T-helper 2 cell (primary cell): ENCODE results near the gene CCDC81.

Experiments
- DNase-seq, 5 experiments: peaks; one replicate each; pipeline versions ENCODE4 v3.0.0 to v3.0.0-alpha.2; 2012 to 2022

CCDC81 gene

DNA sequence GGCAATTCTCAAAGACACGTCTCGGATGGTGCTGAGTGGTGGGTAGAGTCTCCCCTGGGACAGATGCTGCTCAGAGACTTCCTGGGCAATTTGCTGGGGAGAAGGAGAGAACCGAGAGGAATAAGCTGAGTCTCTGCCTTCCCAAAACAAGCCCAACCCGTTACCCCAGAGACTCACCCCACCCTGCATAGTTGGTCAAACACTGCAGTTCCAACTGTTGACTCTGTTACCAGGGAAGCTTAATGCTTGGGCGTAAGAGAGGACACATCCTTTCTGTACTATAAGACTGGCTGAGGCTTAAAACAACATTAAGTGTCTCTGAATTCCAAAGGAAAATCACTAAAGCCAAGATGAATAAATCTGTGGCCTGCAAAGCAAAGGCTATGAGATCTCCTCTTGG lies 68.1 kb downstream of the CCDC81 start:
- no peak for DNase-seq

DNA sequence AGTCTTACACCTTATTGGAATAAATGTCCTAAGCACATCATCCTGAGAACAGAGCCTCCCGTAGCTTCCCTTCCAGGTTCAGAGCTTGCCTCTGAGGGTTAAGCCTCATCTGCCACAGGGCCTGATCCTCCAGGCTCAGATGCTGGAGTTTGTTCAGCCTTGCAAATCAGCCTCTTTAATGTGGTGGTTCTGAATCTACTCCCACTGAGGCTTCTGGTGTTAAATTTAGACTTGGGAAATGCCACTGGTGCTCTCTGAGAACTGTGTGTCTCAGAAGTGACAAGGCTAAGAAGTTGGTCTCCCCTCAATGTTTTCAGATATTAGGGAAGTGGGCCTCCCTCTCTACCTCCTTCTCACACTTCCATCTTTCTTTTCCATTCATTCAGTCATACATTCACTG lies 68.7 kb downstream of the CCDC81 start:
- DNase-seq = no peak

DNA sequence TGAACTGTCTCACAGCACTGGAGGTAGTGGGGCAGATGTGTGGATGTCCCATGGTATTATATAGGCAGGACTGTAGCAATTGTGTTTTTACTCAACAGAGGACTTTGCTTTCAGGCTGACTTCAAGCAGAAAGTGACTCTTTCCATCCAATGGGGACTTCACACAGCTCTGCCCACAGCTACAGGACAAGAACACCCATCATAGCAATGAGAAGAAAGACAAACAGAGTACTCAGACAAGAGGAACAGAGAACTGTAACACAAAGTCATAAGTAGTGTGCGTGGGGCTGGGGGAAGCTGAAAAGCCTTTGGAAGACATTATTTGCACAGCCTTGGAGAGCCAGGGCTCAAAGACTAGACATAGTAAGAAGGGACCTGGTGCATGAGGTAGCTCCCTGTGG lies 70.3 kb downstream of the CCDC81 start:
- DNase-seq = no peak

DNA sequence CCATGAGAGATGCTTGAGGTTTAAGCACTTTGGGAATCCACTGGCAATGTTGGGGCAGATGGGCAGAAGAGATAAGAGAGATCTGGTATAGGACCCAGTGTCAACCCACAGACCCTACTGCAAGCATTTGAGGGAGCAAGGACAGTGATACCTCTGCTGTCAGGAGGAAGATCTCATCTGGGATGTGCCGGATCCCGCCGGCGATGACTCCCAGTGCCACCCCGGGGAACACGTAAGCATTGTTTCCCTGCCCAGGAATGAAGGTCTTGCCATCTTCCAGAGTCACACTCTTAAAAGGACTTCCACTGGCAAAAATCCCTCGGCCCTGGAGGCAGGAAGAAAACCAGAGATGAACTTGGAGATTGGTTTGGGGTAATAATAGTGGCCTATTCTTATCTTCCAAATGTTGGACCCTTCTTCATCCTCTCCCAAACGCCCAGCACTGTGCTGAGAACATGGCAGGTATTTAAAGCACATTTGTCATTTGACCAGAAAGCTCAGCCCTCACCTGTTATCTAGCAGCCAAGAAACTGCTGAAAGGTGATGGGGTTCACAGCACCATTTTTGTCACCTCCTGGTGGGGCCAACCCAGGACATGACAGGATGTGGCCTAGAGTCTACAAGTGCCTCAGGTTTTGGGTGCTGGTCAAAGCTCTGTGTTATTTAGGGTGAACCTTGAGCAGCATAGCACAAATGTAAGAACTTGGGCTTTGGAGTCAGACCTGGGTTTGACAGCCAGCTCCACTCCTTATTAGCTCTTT lies 71.7 kb downstream of the CCDC81 start:
- peak in 1 of 5 experiments; percentile 15 for DNase-seq

DNA sequence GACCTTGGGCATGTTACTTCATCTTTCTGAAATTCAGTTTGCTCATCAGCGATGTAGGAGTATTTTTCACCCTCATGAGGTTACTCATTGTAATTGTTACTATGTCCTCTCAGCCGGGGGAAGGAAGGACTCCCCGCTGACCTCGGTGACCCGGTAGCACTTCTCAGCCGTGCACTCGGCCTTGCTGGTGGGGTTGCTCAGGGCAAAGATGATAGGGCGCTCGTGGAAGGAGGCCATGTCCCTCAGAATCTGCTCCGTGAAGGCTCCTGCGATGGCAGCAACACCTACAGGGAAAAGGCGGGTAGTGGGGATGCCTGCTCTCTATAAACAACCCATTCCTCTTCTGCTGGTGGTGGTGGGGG lies 72.2 kb downstream of the CCDC81 start:
- DNase-seq = no peak

DNA sequence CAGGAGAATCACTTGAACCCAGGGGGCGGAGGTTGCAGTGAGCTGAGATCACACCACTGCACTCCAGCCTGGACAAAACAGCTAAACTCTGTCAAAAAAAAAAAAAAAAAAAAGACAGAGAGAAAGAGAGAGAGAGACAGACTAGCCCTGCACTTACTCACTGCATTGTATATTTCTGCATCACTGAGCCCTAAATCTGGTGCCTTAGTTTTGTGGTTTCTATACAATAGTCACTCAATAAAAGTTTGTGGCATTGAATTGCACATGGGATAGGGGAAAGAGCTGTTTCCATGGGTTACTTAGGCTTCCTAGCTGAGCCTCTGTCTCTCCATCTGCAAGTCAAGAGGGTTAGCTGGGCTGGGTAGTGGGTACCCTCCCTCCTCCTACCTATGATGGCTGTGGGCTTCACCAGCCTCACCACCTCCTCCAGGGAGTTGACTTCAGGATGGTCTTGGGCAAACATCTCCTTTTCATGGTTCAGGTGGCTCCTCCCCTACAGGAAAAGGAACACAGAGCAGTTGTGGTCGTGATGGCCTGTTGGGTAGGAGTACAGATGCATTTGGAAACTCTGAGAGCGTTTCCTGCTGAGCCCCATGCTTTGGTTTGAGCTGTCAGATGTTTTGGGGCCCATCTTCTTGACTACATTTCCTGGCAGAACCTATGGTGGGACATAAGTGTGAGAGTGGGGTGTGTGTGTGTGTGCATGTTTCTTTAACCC lies 73.2 kb downstream of the CCDC81 start:
- peak in 1 of 5 experiments; percentile 54 for DNase-seq

DNA sequence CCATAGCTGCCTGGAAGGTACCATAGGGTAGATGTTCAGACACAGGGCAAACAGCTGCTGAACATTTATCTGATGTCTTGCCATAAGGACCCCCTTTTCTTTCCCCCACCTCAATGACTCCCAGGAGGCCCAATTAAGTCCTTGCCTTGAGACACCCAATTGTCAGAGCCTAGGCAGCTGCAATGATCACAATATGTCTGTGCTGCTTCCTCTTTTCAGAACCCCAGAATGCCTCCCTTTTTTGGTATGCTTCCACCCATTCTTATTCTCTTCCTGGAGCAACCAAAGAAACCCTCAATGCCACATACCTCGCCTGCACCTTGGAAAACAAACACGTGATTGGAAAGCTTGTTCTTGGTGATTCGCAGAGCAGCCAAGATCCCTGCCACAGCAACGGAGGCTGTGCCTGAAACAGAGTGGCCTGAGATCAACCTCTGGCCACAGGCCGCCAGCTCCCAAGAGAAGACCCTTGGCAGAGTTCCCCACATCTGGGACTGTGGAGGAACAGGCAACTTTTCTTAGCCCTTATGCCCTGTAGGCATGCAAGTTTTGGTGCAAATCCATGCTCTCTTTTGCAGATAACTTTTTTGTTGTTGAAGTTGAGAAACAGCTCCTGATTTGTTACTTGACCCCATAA lies 75.4 kb downstream of the CCDC81 start:
- no peak for DNase-seq

DNA sequence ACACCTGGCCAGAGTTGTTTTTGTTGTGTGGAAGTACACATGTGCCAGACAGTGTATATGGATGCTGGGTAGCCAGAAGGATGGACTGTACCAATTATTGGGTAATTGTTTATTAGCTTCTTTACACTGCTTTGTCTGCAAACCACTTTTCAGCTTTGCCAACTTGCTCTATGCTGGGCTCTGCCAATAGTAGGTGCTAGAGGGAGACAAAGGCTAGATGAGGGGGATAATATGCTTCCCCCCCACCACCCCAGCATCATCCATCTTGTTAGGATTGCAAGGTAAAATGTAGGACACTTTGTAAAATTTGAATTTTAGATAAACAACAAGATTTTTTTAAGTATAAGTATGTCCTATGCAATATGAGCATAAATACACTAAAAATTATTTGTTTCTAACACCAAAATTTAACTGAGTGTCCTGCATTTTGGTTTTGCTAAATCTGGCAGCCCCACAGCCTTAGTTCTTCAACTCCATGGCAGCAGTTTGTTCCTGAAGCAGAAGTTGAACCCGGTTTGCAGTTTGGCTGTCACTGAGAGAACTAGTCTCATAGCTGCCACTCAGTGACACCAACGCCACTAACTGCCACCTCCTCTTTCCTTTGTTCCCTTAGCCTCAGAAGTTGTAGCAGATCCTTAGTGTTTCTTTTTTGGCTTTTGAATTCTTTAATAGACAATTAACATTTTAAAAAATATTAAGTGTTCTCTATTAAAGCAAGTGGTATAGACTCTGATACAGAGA lies 78.8 kb downstream of the CCDC81 start:
- DNase-seq = no peak

DNA sequence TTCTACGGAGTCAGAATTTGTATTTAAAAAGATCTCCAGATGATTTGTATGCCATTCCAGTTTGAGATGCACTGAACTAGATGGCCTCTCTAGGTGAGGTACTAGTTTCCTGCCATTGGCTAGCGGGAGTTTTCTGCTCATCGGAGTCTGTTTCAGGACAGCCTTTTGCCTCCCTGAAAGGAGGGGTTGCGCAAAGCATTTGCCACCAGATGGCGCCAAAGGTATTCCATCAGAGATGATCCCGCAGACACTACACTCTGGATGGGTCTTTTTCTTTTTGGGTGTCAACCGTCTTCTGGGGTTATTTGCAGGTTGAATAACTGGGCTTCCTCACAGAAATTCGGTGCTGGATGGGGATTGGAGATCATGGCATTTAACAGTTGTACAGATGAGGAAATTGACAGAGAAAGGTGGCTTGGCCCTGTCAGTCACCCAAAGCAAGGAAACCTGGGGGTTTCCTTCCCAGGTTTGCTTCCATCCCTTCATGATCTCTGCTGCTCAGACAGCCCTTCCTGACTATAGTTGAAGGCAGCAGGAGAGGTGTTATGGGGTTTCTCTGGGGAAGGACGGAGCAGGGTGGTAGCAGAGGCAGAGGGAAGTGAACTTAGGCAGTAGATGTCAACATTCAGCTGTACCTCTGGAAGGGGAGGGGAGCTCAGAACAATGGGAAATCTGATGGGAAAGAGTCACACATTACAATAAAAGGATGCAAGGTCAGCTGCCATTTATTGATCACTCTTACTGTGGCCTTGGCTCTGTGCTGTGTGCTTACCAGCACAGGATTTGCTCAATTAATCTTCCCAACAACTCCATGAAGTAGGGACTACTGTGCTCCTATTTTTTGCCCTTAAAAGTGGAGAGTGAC lies 81.6 kb downstream of the CCDC81 start:
- DNase-seq = peak; percentile 16 to 77 (median 47)

DNA sequence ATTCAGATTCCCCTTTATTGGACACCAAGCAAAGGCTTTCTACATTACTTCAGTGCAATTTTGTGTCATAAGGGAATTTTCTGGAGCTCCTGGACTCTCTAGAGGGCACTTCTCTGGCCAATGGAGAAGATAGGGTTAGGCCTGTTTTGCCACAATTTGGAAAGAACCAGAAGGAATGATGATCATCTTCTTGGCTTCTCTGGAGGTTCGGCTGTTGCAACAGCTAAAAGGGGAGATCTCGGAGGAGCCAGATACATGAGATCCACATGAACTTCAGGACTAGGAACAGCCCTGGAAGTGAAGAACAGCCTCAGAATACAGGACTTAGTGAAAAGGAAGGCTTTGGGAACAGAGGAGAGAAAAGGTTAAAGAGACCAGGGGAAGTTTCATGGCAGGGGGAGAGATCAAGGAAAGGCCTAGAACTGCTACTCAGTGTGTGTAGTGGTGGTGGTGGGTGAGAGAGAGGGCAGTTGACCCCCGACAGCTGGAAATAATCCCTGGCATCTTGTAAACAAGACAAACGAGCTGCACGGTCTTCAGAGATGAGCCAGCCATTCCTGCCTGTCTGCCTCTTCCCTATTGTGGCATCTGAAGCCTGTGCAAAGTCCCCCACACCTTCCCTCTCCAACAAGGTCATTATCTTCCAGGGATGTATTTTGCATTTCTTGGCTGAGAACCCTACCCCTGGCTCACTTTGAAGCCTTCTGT lies 83.8 kb downstream of the CCDC81 start:
- DNase-seq = no peak

DNA sequence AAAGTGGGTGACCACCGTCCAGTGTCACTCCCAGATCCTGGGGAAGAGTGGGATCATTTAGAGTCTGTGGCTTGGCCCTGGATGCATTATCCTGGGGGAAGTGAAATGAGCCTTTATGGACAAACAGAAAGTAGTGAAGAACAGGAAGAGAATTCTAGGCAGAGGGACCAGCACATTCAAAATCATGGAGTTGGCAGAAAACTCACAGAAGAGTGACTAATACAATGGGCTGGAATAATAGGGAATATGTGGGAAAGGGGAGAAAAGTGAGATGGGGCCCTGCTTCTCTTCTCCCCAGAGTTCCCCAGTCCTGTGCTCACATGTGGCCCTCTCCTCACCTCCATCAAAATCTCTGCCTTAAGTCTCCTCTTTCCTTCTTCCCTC lies 84.3 kb downstream of the CCDC81 start:
- DNase-seq = no peak

DNA sequence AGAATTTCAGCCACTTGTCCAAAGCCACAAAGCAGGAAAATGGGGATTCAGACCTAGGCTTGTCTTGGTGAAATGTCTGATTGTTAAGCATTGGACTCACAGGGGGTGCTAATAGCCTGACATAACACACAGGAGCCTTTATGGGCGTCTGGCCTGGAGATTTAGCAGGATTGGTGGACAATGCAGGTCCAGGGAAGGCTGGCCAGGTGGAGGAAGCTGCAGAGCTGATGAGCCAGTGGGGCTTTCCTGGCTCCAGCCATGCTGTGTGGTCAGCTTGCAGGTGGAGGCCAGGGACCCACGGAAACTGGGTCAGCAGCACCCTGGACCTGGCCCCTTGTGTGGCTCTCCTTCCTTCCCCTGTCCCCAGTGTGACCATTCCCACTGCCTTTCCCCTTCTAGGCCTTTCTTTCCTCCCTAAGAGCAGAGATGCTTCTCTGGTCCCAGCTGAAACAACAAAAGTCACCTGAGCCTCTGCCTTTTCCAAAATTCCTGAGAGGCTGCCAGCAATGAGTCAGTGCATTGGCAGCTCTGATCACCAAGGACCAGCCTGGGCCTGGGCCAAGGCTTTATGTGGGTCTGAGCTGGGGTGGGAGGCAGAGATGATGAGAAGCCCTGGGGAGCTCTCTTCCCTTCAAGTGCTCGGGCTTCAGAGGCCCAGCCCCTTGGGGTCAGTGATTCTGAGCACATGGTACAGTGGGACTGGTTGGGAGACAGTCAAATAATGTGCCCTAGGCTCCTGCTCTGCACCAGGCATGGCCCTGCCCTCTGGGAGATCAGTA lies 85.2 kb downstream of the CCDC81 start:
- no peak for DNase-seq

DNA sequence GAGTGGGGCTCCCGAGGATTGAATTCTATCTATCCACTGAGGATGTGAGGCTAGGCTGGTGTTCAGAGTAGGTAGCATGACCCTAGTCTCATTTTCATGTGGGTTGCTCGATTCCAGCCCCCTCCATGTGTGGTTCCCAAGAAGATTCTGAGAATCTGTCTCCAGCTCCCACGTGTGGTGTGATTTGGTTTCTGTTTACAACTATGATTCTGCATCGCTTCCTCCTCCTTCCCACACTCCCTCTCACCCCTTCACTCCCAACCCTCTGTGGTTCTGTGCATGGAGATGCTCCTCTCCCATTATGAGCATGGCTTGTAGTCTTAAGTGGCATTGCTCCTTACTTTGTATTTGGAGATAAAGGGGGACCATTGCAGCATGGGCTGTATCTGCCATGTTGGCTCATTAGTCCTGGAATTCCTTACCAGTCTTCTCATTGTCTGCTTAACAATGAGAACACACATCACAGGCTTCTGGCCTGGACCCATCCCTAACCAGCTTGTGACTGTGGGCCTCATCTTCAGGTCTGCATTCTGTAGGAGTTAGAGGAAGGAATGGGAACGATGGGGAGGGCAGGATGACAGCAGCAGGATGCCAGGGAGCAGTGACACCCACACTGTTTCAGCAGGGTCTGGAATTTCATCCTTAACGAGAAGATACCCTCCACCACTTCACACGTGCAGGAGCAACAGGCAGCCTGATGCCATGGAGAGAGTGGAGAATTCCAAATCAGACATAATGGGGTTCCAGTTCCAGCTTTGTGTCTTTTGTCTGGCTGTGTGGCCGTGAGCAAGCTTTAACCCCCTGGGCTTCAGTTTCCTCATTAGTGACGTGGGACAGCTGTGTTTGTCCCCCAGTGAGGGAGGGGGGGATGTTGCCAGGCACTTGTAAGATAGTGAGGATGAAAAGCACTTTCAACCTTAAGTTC lies 86.0 kb downstream of the CCDC81 start:
- no peak for DNase-seq

DNA sequence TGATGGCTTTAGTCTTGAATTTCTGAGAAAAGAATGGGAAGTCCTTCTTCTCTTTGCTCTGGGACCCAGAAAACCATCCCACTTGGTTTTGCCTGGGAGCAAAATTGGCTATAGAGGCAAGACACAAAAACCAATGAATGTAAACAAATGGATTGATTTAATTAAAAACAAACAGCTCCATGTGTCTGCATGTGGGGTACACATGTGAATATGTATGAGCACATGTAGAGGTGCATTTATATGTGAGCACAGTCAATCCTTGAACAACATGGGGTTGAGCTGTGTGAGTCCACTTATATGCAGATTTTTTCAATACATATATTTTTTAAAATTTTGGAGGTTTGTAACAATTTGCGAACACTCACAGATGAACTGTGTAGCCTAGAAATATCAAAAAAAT lies 87.2 kb downstream of the CCDC81 start:
- DNase-seq = no peak

DNA sequence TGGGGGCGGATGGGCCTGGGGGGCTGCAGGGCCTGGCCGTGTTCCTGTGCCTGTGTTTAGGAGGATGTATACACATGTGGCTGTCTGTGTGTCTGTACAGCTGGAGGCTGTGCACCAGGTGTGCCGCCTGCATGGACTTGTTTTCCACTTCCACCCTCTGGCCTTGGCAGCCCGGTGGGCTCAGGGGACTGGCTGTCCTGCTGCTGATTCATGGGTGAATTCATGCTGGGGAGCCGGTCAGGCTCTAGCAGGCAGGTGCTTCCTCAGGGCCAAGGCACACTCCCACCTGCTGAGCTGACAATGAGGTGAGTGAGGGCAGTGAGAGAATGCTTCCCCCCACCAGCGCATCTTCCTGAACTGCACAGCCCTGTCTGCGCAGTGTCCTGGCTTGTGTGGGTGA lies 88.4 kb downstream of the CCDC81 start:
- no peak for DNase-seq

DNA sequence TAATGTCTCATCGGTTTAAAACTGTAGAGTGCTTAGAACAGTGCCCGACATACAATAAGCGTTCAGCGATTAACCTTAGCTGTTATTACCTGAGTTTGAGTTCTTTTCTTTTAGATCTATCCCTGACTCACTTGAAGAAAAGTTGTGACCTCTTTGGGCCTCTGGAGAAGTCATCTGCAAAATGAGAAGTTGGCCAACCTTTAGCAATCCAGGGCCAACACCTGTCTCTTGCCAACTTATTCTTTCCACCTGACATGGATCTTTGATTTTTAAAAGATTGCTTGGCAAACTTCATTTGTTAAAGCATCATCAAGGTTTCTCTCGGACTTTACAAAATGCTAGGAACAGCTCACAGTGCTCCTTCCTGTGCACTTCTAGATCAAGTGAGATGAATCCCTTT lies 89.3 kb downstream of the CCDC81 start:
- no peak for DNase-seq

DNA sequence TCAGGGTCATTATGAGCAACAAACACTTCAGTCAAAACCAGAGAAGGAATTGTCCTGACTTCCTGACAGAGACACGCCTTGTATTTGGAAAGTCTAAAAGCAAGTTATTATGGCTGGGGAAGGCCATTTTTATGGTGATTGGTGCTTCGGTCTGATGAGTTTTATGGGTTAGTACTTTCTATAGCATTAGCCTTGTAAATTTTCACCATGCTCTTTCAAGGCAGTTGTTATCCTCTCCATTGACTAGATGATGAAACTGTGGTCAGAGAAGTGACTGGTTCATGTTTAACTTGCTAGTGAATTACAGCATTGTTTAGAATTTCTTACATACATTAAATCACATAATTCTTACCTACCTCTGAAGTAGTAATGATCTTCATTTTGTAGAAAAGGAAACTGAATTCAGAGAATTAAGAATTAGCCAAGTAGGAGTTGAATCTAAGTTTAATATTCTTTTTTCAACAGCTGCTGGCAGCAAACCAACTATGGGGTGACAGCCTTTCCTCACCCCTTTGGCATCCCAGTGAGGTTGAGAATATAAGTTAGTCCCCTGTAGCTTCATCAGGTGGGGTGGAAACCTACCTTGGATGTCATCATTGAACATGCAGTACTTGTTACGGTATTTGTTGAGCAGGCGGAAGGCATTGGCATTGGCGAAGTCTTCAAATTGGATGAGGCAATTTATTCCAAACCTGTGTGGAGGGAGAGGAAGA lies 90.0 kb downstream of the CCDC81 start:
- DNase-seq = no peak

DNA sequence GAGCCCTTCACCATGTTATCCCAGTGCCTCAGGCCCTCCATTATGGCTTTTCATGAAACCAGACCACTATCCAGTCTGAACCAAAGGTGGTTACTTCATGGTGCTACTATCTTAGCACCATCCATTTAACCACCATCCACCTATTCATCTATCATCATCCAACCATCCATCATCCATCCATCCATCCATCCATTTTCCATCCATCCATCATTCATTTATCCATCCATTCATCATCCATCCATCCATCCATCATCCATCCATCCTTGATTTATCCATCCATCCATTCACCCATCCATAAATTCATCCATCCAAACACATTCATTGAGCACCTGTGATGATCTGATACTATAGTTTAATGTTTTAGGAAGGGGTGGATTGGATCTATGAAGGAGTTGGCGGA lies 93.5 kb downstream of the CCDC81 start:
- DNase-seq = no peak
